H1 (cell line): ENCODE data around the gene PIWIL1. TPM values are rescaled to one million over a fixed set of nuclear protein-coding genes. Genes with fewer than 3 reads are reported as not detected.

Experiments
- CBX8 ChIP-seq: fragments of 300-800, 300-1000 bp; sonication (generic); IDR thresholded peaks from 2 replicates; pipeline ENCODE4 v1.7.1; 2016; ENCODE audit warnings: low read depth, low read length, borderline replicate concordance
- ZNF274 ChIP-seq: IDR thresholded peaks from 2 replicates; pipeline ENCODE4 v1.7.0; 2012; ENCODE audit warnings: low read length, borderline replicate concordance; ENCODE audit errors: extremely low read depth
- polyA plus RNA-seq, 7 experiments: library from polyadenylated mRNA; depleted of rRNA in 3 of 7; stranded (reverse) in 5 of 7; unstranded in 2 of 7; fragments of >200 nt in 5 of 7; fragments of 200-250 nt in 2 of 7; gene quantifications; 1 replicate in 5 of 7; 2 replicates in 1 of 7; 4 replicates in 1 of 7; pipeline versions ENCODE4 v1.2.1 to v1.2.3, GENCODE V29; 2011 to 2013; ENCODE audit warnings: missing spikeins in 2 of 7, mixed read lengths in 2 of 7
- total RNA-seq: library from RNA; stranded (reverse); fragmentation: NEBNext Ultra II Directional; extraction: Animal tissue kit (Norgen Biotek cat#: 25700); gene quantifications from 2 replicates; pipeline ENCODE4 v1.2.1, GENCODE V29; 2021

PIWIL1 gene
- total and polyA plus RNA-seq, 2 of the 8 experiments (the other 6 are each of a cell fraction or from before 2014, with no cell fraction given), result not detected

GRCh38 chr12:130367523-130367922, 29.8 kb downstream of the PIWIL1 start (continued):
- TF ChIP-seq ZNF274, result no peak
- no peak for TF ChIP-seq CBX8
